ENCODE results near the gene FUBP3. TPM values are rescaled to one million over a fixed set of nuclear protein-coding genes. Genes with fewer than 3 reads are reported as not detected.

FUBP3 gene
- total and polyA plus RNA-seq, 3 donors from 2014 or later: 59.4 to 88.7 (median 85.3) TPM

DNA sequence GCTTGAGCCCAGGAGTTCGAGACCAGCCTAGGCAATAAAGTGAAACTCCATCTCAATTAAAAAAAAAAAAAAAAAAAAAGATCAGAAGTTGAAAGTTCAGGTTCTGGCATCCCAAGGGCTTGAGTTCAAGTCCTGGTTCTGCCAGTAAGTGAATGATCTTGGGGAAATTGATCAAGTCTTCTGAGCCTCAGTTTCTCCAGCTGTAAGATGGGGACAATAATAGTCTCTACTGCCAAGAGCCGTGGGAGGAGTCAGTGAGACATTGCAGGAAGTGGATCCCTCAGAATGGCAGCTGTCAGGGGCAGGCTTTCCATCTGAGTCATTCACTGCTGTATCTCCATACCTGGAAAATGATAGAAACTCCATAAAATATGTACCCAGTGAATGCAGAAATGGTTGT lies 37.8 kb upstream of the FUBP3 start:
- Histone ChIP-seq H3K27me3 (no peaks in the 10 kb centered on the region), H3K36me3 (ENCODE audit: low read depth, missing control alignments) (no peaks in the 10 kb centered on the region), H3K27ac (no peak overlapping the region), H3K4me1 (peaks cover 9% of the 10 kb centered on the region), H3K4me3 (no peak overlapping the region), H3K9me3 (no peaks in the 10 kb centered on the region)
- intact Hi-C loops (cut with DNase I; ENCODE audit: low total_unique reads): no loop called here
- WGBS, 2 donors: 85 to 94% methylated on average over 2 of the region's 2 CpGs
- no peak for DNase-seq
- no peak for TF ChIP-seq POLR2A (IDR thresholded peaks at IDR 0.05)
- TF ChIP-seq, protein P1, sequence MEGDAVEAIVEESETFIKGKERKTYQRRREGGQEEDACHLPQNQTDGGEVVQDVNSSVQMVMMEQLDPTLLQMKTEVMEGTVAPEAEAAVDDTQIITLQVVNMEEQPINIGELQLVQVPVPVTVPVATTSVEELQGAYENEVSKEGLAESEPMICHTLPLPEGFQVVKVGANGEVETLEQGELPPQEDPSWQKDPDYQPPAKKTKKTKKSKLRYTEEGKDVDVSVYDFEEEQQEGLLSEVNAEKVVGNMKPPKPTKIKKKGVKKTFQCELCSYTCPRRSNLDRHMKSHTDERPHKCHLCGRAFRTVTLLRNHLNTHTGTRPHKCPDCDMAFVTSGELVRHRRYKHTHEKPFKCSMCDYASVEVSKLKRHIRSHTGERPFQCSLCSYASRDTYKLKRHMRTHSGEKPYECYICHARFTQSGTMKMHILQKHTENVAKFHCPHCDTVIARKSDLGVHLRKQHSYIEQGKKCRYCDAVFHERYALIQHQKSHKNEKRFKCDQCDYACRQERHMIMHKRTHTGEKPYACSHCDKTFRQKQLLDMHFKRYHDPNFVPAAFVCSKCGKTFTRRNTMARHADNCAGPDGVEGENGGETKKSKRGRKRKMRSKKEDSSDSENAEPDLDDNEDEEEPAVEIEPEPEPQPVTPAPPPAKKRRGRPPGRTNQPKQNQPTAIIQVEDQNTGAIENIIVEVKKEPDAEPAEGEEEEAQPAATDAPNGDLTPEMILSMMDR (IDR thresholded peaks at IDR 0.05): no peak

DNA sequence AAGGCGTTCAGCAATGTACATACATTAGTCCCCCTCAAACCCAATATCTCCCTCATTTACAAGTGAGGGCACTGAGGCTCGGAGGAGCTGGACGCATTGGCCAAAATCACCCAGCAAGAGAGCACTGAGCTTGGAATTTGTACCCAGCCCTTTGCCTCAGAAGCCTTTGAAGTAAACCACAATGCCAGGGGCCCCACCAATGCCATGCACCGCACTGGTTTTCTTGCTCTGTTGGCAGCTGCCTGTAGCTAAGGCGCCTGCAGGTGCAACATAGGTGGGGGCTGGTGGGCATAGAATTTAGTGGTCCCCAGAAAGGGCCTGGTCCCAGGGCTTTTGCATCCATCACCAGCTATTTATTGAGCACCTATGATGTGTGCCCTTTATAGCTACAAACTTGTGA lies 37.3 kb upstream of the FUBP3 start:
- H3K27ac ChIP-seq: no peak overlapping the region
- no peaks in the 10 kb centered on the region for H3K36me3 ChIP-seq (ENCODE audit: low read depth, missing control alignments)
- 80 to 94% methylated on average over 3 to 5 of the region's 5 CpGs for WGBS, 2 donors
- H3K4me3 ChIP-seq: no peak overlapping the region
- intact Hi-C loops (cut with DNase I; ENCODE audit: low total_unique reads): no loop called here
- TF ChIP-seq, protein P1 (IDR thresholded peaks at IDR 0.05): no peak
- TF ChIP-seq POLR2A (IDR thresholded peaks at IDR 0.05): no peak
- H3K4me1 ChIP-seq: peaks cover 6% of the 10 kb centered on the region
- H3K9me3 ChIP-seq: no peaks in the 10 kb centered on the region
- H3K27me3 ChIP-seq: no peaks in the 10 kb centered on the region
- DNase-seq: no peak

DNA sequence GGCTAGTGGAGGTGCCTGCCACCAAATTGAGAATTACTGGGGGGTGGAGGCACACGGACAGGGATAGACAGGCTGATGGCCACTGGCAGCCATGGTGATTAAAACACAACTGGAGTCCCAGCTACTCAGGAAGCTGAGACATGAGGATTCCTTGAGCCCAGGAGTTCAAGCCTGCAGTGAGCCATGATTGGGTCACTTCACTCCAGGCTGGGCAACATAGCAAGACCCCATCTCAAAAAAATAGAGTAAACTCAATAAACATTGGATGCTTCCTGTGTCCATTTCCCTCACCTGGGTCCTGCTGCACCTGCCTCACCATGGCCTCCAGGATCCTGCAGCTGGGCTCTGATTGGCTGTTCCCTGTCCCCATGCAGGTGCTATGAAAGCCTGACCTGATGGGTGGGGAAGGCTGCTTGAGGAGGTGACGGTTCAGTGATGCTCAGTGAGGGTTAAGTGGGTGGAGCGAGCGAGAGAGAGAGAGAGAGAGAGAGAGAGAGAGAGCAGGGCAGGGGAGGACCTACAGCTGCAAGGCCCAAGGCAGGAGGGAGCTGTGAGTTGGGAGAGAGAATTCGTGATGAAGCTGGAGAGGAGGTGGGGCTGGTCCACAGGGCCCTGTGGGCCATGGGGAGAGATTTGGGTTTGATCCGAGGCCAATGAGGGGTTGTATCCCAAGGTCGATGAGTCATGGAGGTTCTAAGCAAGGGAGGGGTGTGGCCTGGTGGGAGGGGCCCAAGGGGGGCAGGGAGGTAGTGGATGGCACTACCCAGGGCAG lies 36.7 kb upstream of the FUBP3 start:
- no peak overlapping the region for H3K27ac ChIP-seq
- H3K36me3 ChIP-seq (ENCODE audit: low read depth, missing control alignments): no peaks in the 10 kb centered on the region
- H3K4me3 ChIP-seq: no peak overlapping the region
- TF ChIP-seq POLR2A (IDR thresholded peaks at IDR 0.05): no peak
- TF ChIP-seq, protein P1 (IDR thresholded peaks at IDR 0.05): no peak
- no peak for DNase-seq
- 69 to 71% methylated on average over 7 of the region's 7 CpGs for WGBS, 2 donors
- no peaks in the 10 kb centered on the region for H3K4me1 ChIP-seq
- no peaks in the 10 kb centered on the region for H3K9me3 ChIP-seq
- H3K27me3 ChIP-seq: no peaks in the 10 kb centered on the region
- intact Hi-C loops (cut with DNase I; ENCODE audit: low total_unique reads): no loop called here

DNA sequence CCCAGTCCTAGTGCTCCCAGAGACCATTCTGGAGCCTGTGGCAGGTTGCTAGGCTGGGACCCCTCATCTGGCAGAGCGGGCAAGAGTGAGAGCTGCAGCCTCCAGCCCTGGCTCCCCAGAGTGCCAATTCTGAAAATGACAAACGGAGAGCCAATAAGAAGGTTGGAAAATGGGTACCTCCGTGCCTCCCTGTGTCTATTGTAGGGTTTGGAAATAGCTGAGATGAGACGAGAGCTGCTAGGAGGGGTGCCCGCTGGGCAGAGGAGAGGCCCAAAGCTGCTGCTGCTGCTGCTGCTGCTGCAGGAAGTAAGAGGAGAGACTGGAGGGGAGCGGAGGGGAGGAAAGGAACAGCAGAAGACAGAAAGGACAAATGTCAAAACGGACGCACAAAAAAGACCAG lies 36.0 kb upstream of the FUBP3 start:
- Histone ChIP-seq H3K27me3 (no peaks in the 10 kb centered on the region), H3K4me1 (no peaks in the 10 kb centered on the region), H3K4me3 (no peak overlapping the region), H3K36me3 (ENCODE audit: low read depth, missing control alignments) (no peaks in the 10 kb centered on the region), H3K27ac (no peak overlapping the region), H3K9me3 (no peaks in the 10 kb centered on the region)
- DNase-seq: no peak
- TF ChIP-seq, protein P1 (IDR thresholded peaks at IDR 0.05): no peak
- TF ChIP-seq POLR2A (IDR thresholded peaks at IDR 0.05): no peak
- intact Hi-C loops (cut with DNase I; ENCODE audit: low total_unique reads): no loop called here
- 79% methylated on average over 8 of the region's 8 CpGs for WGBS, 2 donors

DNA sequence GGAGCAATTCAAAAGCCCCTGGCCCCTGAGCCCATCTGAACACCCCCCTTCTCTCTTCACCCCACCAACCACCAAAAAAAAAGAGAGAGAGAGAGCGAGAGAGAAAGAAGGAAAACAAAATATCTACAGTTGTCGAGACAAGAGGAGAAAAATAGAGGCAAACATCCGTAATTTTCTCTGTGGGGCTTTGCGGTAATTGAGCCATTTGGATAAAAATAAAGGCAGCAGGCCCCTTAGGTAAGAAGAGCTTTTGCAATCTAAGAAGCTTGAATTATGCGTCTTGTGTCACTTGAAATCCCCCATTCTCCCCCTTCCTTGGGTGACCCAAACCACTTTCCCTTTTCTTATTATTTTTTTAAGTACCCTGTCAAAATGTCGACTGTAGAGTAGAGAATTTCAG lies 35.5 kb upstream of the FUBP3 start:
- H3K4me1 ChIP-seq: no peaks in the 10 kb centered on the region
- no peak for DNase-seq
- intact Hi-C loops (cut with DNase I; ENCODE audit: low total_unique reads): no loop called here
- no peaks in the 10 kb centered on the region for H3K36me3 ChIP-seq (ENCODE audit: low read depth, missing control alignments)
- H3K4me3 ChIP-seq: no peak overlapping the region
- 82 to 88% methylated on average over 6 of the region's 6 CpGs for WGBS, 2 donors
- H3K27ac ChIP-seq: no peak overlapping the region
- no peaks in the 10 kb centered on the region for H3K27me3 ChIP-seq
- no peaks in the 10 kb centered on the region for H3K9me3 ChIP-seq
- TF ChIP-seq, protein P1 (IDR thresholded peaks at IDR 0.05): no peak
- TF ChIP-seq POLR2A (IDR thresholded peaks at IDR 0.05): no peak
